IMR-90 (cell line): Measurements from ENCODE around the gene ORAI1. TPM values are rescaled to one million over a fixed set of nuclear protein-coding genes. Genes with fewer than 3 reads are reported as not detected.
A peak's percentile ranks its signal among the peaks of the same experiment; 100 is the strongest.

Experiments
- ATAC-seq: fragments of 200-7000 bp; cut with Tn5 transposase; 2 replicates; pipeline ENCODE4 v1.9.1; 2020; ENCODE audit warnings: low read depth, mild to moderate bottlenecking, moderate library complexity
- BruUV-seq: library from RNA; stranded (reverse); fragments of 400-500 nt; replicated peaks from 2 replicates; lab custom pipeline; 2021; lab: Mats Ljungman, UMichigan
- CTCF ChIA-PET: fragments of 300-600 bp; formaldehyde crosslinking; extraction: SDS; loops from one replicate; lab custom pipeline; 2021; ENCODE audit warnings: antibody characterized with exemption; lab: Yijun Ruan, JAX
- POLR2A ChIA-PET: fragments of 300-600 bp; sonication (Branson Sonifier 250); formaldehyde crosslinking; loops from one replicate; lab custom pipeline; 2022; ENCODE audit warnings: antibody characterized with exemption; ENCODE audit not compliant: unreplicated experiment; lab: Charles Lee
- DNase-seq: peaks from one replicate; pipeline ENCODE4 v3.0.0; 2013
- H2AFZ ChIP-seq: replicated peaks from 2 replicates; pipeline ENCODE3; 2013; ENCODE audit warnings: low read length, mild to moderate bottlenecking; ENCODE audit not compliant: poor library complexity
- H2AK5ac ChIP-seq: 2 replicates; pipeline ENCODE4 v1.6.1; 2013; ENCODE audit warnings: low read depth, low read length, inconsistent platforms
- H2AK9ac ChIP-seq: replicated peaks from 2 replicates; pipeline ENCODE3; 2013; ENCODE audit warnings: mild to moderate bottlenecking, low read depth, low read length, moderate library complexity; ENCODE audit not compliant: poor library complexity
- H2BK120ac ChIP-seq: 2 replicates; pipeline ENCODE4 v1.6.1; 2013; ENCODE audit warnings: low read depth, low read length, inconsistent platforms
- H2BK15ac ChIP-seq: 3 replicates; pipeline ENCODE4 v1.6.1; 2013; ENCODE audit warnings: low read depth, low read length, inconsistent platforms
- H2BK20ac ChIP-seq: 2 replicates; pipeline ENCODE4 v1.6.1; 2013; ENCODE audit warnings: low read depth, mild to moderate bottlenecking, inconsistent platforms, low read length, moderate library complexity
- H2BK5ac ChIP-seq: 2 replicates; pipeline ENCODE4 v1.6.1; 2013; ENCODE audit warnings: mild to moderate bottlenecking, low read depth, low read length, inconsistent platforms; ENCODE audit not compliant: poor library complexity, severe bottlenecking
- H3K14ac ChIP-seq: replicated peaks from 2 replicates; pipeline ENCODE4 v1.6.1; 2013; ENCODE audit warnings: low read depth, low read length, inconsistent platforms
- H3K18ac ChIP-seq: 2 replicates; pipeline ENCODE4 v1.6.1; 2013; ENCODE audit warnings: low read depth, low read length, control low read depth
- H3K23ac ChIP-seq: 2 replicates; pipeline ENCODE4 v1.6.1; 2013; ENCODE audit warnings: low read depth, low read length, inconsistent platforms
- H3K27ac ChIP-seq: 2 replicates; pipeline ENCODE4 v1.5.1; 2013; ENCODE audit warnings: mild to moderate bottlenecking, control low read depth, low read length; ENCODE audit not compliant: insufficient read depth
- H3K27me3 ChIP-seq: 2 replicates; pipeline ENCODE4 v1.6.1; 2013; ENCODE audit warnings: low read length; ENCODE audit not compliant: control insufficient read depth, insufficient read depth
- H3K36me3 ChIP-seq: 2 replicates; pipeline ENCODE4 v1.6.1; 2013; ENCODE audit warnings: low read length, mixed read lengths; ENCODE audit not compliant: control insufficient read depth, insufficient read depth
- H3K4ac ChIP-seq: 2 replicates; pipeline ENCODE4 v1.6.1; 2013; ENCODE audit warnings: low read depth, low read length, inconsistent platforms
- H3K4me1 ChIP-seq: 2 replicates; pipeline ENCODE4 v1.6.1; 2013; ENCODE audit warnings: low read length, mixed read lengths; ENCODE audit not compliant: control insufficient read depth, insufficient read depth
- H3K4me2 ChIP-seq: 2 replicates; pipeline ENCODE4 v1.6.1; 2013; ENCODE audit warnings: low read depth, mild to moderate bottlenecking, control low read depth, low read length, moderate library complexity
- H3K4me3 ChIP-seq: 2 replicates; pipeline ENCODE4 v1.5.1; 2013; ENCODE audit warnings: low read depth, mild to moderate bottlenecking, control low read depth, low read length, moderate library complexity; ENCODE audit not compliant: insufficient read depth
- H3K56ac ChIP-seq: 2 replicates; pipeline ENCODE4 v1.6.1; 2013; ENCODE audit warnings: low read length, inconsistent platforms; ENCODE audit not compliant: insufficient read depth; ENCODE audit errors: extremely low read depth
- H3K79me1 ChIP-seq, 2 experiments: 2 replicates each; pipeline ENCODE4 v1.6.1; 2013; ENCODE audit warnings: low read length in 2 of 2, inconsistent platforms in 1 of 2, low read depth in 1 of 2
- H3K9ac ChIP-seq: 2 replicates; pipeline ENCODE4 v1.6.1; 2013; ENCODE audit warnings: low read depth, low read length, control low read depth
- H3K9me1 ChIP-seq: 2 replicates; pipeline ENCODE4 v1.6.1; 2013; ENCODE audit warnings: low read length, inconsistent platforms; ENCODE audit not compliant: insufficient read depth
- H3K9me3 ChIP-seq: 2 replicates; pipeline ENCODE4 v1.6.1; 2013; ENCODE audit warnings: low read length; ENCODE audit not compliant: control insufficient read depth, insufficient read depth
- H4K20me1 ChIP-seq: 2 replicates; pipeline ENCODE4 v1.6.1; 2013; ENCODE audit warnings: low read length, inconsistent platforms; ENCODE audit not compliant: insufficient read depth
- H4K5ac ChIP-seq: 2 replicates; pipeline ENCODE4 v1.6.1; 2013; ENCODE audit warnings: mild to moderate bottlenecking, low read depth, low read length, control low read depth
- H4K8ac ChIP-seq, 2 experiments: 2 replicates each; pipeline ENCODE4 v1.6.1; 2013; ENCODE audit warnings: low read depth in 2 of 2, low read length in 2 of 2, control low read depth in 1 of 2, inconsistent platforms in 1 of 2
- H4K91ac ChIP-seq: 2 replicates; pipeline ENCODE4 v1.6.1; 2013; ENCODE audit warnings: low read depth, low read length, inconsistent platforms; ENCODE audit not compliant: insufficient read depth
- BHLHE40 ChIP-seq: fragments of 150-350 bp; IDR thresholded peaks from 2 replicates; pipeline ENCODE4 v1.6.1; 2016; ENCODE audit warnings: mild to moderate bottlenecking, low read depth, low read length
- ELK1 ChIP-seq: fragments of 150-350 bp; IDR thresholded peaks from 2 replicates; pipeline ENCODE4 v1.6.1; 2016; ENCODE audit warnings: low read depth, mild to moderate bottlenecking, low read length, moderate library complexity, borderline replicate concordance
- MAFK ChIP-seq: IDR thresholded peaks from 2 replicates; pipeline ENCODE4 v1.6.1; 2012; ENCODE audit warnings: low read depth, low read length, improper control_type of control experiment
- WGBS, 2 experiments: methylation state at CpG; one replicate each; pipeline versions ENCODE4 v1.1.5 to v1.1.7; 2013; ENCODE audit warnings: missing lambda C conversion rate in 2 of 2; ENCODE audit not compliant: insufficient read length in 1 of 2; ENCODE audit errors: extremely low coverage in 2 of 2; 5-methylcytosine and 5-hydroxymethylcytosine counted together
- dilution Hi-C: fragments of 300-500 bp; cut with HindIII; formaldehyde crosslinking; loops from one replicate; pipeline ENCODE4 v1.14.3; 2018; ENCODE audit warnings: low sequenced_read_pairs; ENCODE audit not compliant: unreplicated experiment
- in situ Hi-C: fragments of 300-500 bp; cut with MboI; formaldehyde crosslinking; loops from 3 replicates; pipeline ENCODE4 v1.14.3; 2019; ENCODE audit warnings: low sequenced_read_pairs, inconsistent platforms, mixed read lengths
- intact Hi-C: fragments of 100-400 bp; cut with micrococcal nuclease; formaldehyde crosslinking; loops from 2 replicates; pipeline ENCODE4 v1.10.0; 2022
- polyA plus RNA-seq, 3 experiments: library from polyadenylated mRNA; depleted of rRNA; stranded (reverse); fragments of >200 nt; gene quantifications; 2 replicates each; pipeline ENCODE4 v1.2.3, GENCODE V29; 2012; ENCODE audit warnings: low replicate concordance in 1 of 3
- total RNA-seq: library from RNA; depleted of rRNA; stranded (reverse); fragments of >200 nt; gene quantifications from 2 replicates; pipeline ENCODE4 v1.2.3, GENCODE V29; 2012

The ORAI1 gene
- total and polyA plus RNA-seq, 2 of the 4 experiments (the other 2 are of a cell fraction) = 3.9 to 22.7 TPM

- no peak overlapping the region for H2BK120ac ChIP-seq
- peak overlapping the region; percentile 87 for H2AFZ ChIP-seq
- H4K8ac ChIP-seq = peak overlapping the region; percentile 53 to 62; a peak in 2 of 4 replicates
- ATAC-seq = no peak
- H4K91ac ChIP-seq = peak overlapping the region; percentile 57; the same call in 1 of the 2 replicates
- peak overlapping the region; percentile 56 for H3K9ac ChIP-seq
- H3K79me1 ChIP-seq = peaks cover 28 to 58% of the 10 kb centered on the region in 2 experiments
- no peak overlapping the region for H3K23ac ChIP-seq
- POLR2A ChIA-PET = interaction anchor here (0.5 to 0.9 kb wide), 7 partner anchors 40 to 763 kb away, joined by 3 to 16 read pairs (median 4); no protein-coding TSS in a partner anchor
- peaks cover 8% of the 10 kb centered on the region; the same call in 1 of the 2 replicates for H3K36me3 ChIP-seq
- peak overlapping the region; percentile 96 for H3K27ac ChIP-seq
- H3K4me2 ChIP-seq = peak overlapping the region; percentile 92
- H2BK20ac ChIP-seq = no peak overlapping the region
- 0 out of 2 replicates have a peak overlapping the region, but pooled peaks have one; percentile 22 for H3K56ac ChIP-seq
- dilution Hi-C loops = no loop called here
- no peak overlapping the region for H2AK5ac ChIP-seq
- 0% methylated on average over 9 of the region's 53 CpGs; no CpG with 5 or more reads in 1 of the 2 experiments for WGBS, 2 experiments
- H4K5ac ChIP-seq = no peak overlapping the region
- H3K9me3 ChIP-seq = no peaks in the 10 kb centered on the region
- peak overlapping the region; percentile 63 for H3K4ac ChIP-seq
- intact Hi-C loops = no loop called here
- H3K14ac ChIP-seq = no peak overlapping the region
- no TSS peak for BruUV-seq
- peak overlapping the region; percentile 6; the same call in 1 of the 2 replicates for H3K18ac ChIP-seq
- H3K4me1 ChIP-seq = peaks cover 26% of the 10 kb centered on the region
- no peaks in the 10 kb centered on the region for H3K27me3 ChIP-seq
- H3K9me1 ChIP-seq = peaks cover 8% of the 10 kb centered on the region
- in situ Hi-C loops = no loop called here
- no peak for TF ChIP-seq ELK1
- TF ChIP-seq MAFK = no peak
- no peak for TF ChIP-seq BHLHE40
- DNase-seq = no peak
- peak overlapping the region; percentile 64 for H3K4me3 ChIP-seq
- H2BK5ac ChIP-seq = peak overlapping the region; percentile 91
- no peak overlapping the region for H2BK15ac ChIP-seq
- CTCF ChIA-PET = interaction anchor here (0.8 to 1.4 kb wide), 3 partner anchors 27 to 793 kb away, joined by 3 to 6 read pairs (median 5); no protein-coding TSS in a partner anchor
- H2AK9ac ChIP-seq = peak overlapping the region; percentile 5
- H4K20me1 ChIP-seq = no peaks in the 10 kb centered on the region
Observed at GRCh38 chr12:121579190-121579791, 47.0 kb upstream of the ORAI1 start.
